Epithelial cell of esophagus (primary cell): ENCODE measurements around the gene CLEC18B.
"Not testable (repeated sequence)": the region's sequence is repeated elsewhere in the genome, so short reads cannot be mapped to it uniquely, and the experiment has no call there.

Experiments
- DNase-seq: peaks from one replicate; pipeline ENCODE4 v3.0.0; 2010; ENCODE audit warnings: low read depth
- H3K4me3 ChIP-seq: 2 replicates; pipeline ENCODE4 v1.5.1; 2011; ENCODE audit warnings: mild to moderate bottlenecking, low read length, control low read depth
- TF ChIP-seq, protein P1 (sequence below): IDR thresholded peaks from 2 replicates; pipeline ENCODE4 v1.5.1; 2011; ENCODE audit warnings: low read depth, mild to moderate bottlenecking, low read length, control low read depth, inconsistent platforms; ENCODE audit not compliant: insufficient read depth; ENCODE audit errors: missing control alignments

The CLEC18B gene

DNA sequence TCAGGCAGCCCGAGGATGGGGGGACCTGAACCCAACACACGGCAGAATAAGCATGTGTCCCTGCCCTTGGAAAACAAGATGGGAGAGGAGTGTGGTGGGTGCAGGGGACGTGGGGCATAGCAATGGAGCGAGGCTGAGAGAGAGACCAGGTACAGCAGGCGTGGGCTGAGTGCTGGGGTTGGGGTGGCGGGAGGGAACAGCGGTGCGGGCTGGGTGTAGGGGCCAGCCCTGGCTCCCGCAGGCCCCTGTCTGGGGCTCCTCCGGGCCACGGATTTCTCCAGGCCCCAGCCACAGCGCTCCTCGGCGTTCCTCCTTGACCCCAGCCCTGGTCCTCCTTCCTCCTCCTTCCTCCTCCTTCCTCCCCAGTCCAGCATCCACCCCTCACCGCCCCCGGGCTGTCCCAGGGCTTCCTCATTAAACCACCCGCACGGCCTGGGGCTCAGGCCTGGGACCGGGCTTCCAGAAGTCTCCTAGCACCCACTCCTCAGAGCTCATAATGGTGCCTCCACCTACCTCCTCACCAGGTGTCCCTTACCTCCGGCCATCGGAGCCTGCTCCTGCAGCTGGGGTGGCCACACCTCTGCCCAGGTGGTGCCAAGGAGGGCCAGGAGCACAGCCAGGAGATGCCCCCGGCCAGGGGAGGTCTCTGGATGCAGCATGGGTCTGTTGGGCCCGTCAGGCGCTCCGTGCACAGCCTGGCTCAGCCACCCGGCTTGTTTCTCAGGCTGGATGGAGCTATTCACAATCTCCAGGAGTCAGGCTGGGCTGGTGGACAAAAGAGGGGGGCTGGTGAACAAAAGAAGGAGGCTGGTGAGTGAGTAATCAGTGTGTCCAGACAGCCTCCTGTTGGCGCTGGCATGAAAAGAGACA is at the start of gene CLEC18B:
Gene CLEC18B, minus strand, starts transcription at position 867 of the 870 bp plus-strand sequence. Its CDS starts 208 bp downstream, at position 659.
- not testable (repeated sequence) for H3K4me3 ChIP-seq, DNase-seq

DNA sequence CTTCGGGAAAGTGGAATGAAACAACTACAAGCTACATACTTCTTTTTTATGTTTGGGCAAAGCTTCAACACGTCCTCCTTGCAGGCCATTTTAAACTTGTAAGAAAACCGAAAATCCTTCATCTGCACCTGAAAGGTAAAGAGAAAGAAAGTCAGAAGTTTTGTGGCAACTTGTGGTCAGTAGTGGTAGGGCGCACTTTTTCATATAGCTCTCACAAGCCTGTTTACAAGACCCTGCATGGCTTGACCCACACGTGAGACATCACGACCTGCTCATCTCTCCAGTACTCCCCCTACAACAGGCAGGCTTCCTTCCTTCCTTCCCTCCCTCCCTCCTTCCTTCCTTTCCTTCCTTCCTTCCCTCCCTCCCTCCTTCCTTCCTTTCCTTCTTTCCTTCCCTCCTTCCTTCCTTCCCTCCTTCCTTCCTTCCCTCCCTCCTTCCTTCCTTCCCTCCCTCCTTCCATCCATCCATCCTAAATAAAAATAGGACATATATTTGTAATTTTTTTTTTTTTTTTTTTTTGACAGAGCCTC is 48.7 kb upstream of the CLEC18B start:
- TF ChIP-seq, protein P1, sequence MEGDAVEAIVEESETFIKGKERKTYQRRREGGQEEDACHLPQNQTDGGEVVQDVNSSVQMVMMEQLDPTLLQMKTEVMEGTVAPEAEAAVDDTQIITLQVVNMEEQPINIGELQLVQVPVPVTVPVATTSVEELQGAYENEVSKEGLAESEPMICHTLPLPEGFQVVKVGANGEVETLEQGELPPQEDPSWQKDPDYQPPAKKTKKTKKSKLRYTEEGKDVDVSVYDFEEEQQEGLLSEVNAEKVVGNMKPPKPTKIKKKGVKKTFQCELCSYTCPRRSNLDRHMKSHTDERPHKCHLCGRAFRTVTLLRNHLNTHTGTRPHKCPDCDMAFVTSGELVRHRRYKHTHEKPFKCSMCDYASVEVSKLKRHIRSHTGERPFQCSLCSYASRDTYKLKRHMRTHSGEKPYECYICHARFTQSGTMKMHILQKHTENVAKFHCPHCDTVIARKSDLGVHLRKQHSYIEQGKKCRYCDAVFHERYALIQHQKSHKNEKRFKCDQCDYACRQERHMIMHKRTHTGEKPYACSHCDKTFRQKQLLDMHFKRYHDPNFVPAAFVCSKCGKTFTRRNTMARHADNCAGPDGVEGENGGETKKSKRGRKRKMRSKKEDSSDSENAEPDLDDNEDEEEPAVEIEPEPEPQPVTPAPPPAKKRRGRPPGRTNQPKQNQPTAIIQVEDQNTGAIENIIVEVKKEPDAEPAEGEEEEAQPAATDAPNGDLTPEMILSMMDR = no peak
- no peak for DNase-seq
- H3K4me3 ChIP-seq = no peak overlapping the region

DNA sequence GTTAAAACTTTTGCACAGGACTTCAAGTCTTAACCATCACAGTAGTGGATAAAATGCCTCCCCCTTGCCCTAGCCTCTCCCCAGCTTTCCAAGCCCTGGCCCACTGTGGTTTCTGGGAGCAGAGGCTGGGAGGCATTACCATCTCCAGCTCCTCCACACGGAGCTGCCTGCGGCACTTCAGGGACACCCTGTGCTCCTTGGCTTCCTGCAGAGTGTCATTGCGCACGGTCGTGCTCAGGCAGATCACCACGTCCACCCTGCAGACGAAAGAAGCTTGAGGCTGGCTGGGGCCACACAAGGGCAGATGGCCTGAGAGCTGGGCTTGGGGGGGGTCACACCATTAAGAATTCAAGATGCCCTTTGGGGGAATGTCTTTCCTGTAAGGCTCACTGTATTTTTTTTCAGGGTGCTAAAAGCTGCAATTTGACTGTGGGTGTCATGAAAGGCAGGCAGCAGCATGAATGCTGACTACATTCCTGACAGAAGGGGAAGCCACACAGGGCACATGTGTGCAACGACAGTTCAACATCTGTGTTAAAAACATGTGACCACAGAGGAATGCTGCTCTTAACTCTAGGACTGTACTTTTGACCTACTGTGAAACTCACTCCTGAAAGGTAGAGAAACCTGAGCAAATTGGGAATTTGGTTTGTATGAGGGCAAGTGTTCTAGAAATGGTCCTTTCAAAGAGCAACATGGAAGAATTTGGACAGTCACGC is 47.7 kb upstream of the CLEC18B start:
- no peak for DNase-seq
- H3K4me3 ChIP-seq = no peak overlapping the region
- TF ChIP-seq, protein P1 = no peak

DNA sequence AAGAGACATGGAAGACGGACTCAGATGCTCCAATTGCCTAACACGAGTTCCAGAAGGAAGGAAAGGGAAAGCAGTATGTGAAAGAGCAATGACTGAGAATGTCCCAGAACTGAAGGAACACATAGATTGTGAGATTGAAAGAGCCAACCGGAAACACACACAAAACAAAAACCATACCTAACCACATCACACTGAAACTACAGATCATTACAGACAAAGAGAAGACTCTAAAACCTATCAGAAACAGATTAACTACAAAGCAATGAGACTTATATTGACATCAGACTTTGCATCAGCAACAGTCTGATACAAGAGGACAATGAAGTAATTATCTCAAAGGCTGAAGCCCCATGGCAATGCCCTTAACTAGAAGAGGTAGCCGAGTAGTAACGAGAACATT is 45.6 kb upstream of the CLEC18B start:
- no peak overlapping the region for H3K4me3 ChIP-seq
- DNase-seq = no peak
- TF ChIP-seq, protein P1 = no peak

DNA sequence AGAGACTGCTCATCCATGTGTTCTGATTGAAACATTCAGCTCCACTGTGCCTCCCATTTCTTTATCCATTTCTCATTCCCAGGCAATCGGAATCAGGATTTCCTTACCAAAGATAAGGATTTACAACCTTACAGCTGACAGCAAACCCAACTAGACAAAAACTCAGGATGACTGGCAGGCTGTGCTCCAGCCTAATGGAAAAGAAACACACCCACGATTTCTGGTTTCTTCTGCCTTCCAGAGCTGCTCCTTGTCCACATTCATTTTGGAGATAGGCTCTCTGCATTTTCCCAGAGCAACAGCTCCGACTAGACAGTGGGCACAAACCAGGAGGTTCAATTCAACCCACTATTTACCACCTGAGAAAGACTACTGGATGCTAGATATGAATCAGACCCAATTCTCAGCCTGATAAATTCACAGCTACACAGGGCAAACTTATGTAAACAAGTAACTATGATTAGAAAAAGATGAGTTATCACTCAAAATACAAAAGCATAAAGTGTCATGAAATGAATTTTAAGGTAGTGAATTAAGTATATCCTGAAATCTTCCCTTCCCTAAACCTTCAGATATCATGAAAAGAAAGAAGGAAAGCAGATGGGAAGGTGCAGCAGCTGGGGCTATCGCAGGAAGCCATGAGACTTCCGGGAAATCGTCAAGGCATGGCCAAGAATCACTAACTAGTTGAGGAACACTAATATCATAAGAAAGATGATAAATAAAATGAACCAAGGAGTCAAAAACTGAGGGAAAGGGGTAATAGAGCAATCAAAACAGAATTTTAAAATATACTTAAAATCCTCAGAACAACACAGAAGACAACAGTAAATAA is 44.8 kb upstream of the CLEC18B start:
- no peak overlapping the region for H3K4me3 ChIP-seq
- TF ChIP-seq, protein P1 = no peak
- DNase-seq = no peak

DNA sequence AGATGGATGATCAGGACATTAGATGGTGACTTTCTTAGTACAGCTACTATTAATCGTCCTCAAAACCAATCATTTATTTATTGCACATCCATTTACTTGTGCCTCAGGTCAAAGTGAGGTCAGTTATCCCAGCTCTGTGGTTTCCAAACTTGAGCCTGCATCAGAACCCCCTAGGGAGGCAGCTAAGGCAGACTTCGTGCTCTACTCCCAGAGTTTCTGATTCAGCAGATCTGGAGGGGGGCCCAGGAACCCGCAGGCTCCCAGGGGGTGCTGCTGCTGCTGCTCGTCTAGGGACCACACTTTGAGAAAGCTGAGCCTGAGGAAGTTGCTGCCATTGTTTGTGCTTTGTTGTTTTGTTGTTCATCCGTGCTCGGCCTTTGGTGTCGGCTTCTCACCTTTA is 44.0 kb upstream of the CLEC18B start:
- no peak overlapping the region for H3K4me3 ChIP-seq
- TF ChIP-seq, protein P1 = no peak
- DNase-seq = no peak
